ENCODE results near the gene KIR3DL2.

GRCh38 chr19:54902061-54902460 lies 51.8 kb downstream of the KIR3DL2 start:
- no peak for TF ChIP-seq CTCF (IDR thresholded peaks at IDR 0.05)
- no peak for TF ChIP-seq POLR2AphosphoS5 (IDR thresholded peaks at IDR 0.05; ENCODE audit: insufficient read depth in 1 of 2, low read depth in 1 of 2)
